ENCODE data around the gene DNAH3. TPM values are rescaled to one million over a fixed set of nuclear protein-coding genes. Genes with fewer than 3 reads are reported as not detected.

DNAH3 gene
- total and polyA plus RNA-seq, 2 of the 13 experiments (the other 11 are each of a cell fraction or from before 2014, with no cell fraction given), result 0.07 to 0.08 TPM

- Histone ChIP-seq H3K27me3 (ENCODE audit: control insufficient read depth in 1 of 2, insufficient read depth in 2 of 2, low read length in 2 of 2) (peaks cover 2 to 18% of the 10 kb centered on the region in 2 experiments; a peak in 2 of 5 replicates), H3K36me3 (replicated peaks in 1 of 2; ENCODE audit: control insufficient read depth in 1 of 2, insufficient read depth in 2 of 2, low read length in 2 of 2) (no peaks in the 10 kb centered on the region), H4K20me1 (ENCODE audit: insufficient read depth, low read length) (no peaks in the 10 kb centered on the region), H3K4me3 (replicated peaks in 1 of 3; ENCODE audit: insufficient read depth in 1 of 3, low read depth in 2 of 3, low read length in 3 of 3) (peak overlapping the region; percentile 79 to 88 (median 80)), H3K4me1 (ENCODE audit: insufficient read depth, low read length) (peaks cover 33% of the 10 kb centered on the region), H3K9ac (ENCODE audit: insufficient read depth, low read depth, low read length) (no peak overlapping the region), H3K4me2 (ENCODE audit: low read depth, low read length) (peak overlapping the region; percentile 98), H3K9me3 (ENCODE audit: low read length) (no peaks in the 10 kb centered on the region), H3K79me2 (ENCODE audit: insufficient read depth, low read length) (no peaks in the 10 kb centered on the region), H3K27ac (ENCODE audit: extremely low read length, insufficient read depth, low read length) (no peak overlapping the region), H2AFZ (ENCODE audit: low read length) (no peak overlapping the region)
- ATAC-seq, result peak; percentile 14; the same call in 2 of the 3 replicates
- no peak for DNase-seq (ENCODE audit: low spot score)
- POLR2A ChIA-PET, result interaction anchor here (1.1 to 1.8 kb wide), 3 partner anchors 28 to 141 kb away, joined by 5 to 12 read pairs (median 5); no protein-coding TSS in a partner anchor
- 44% methylated on average over 25 of the region's 27 CpGs for WGBS (ENCODE audit: low lambda C conversion rate)
- in situ Hi-C loops (cut with HindIII; ENCODE audit: extremely low pct_ligation_motif_present, low pct_unique_long_range_greater_than_20kb), result loop anchor here (5.0 to 25.0 kb wide), 3 partner anchors 143 to 1178 kb away; no protein-coding TSS in a partner anchor
- intact Hi-C loops (cut with micrococcal nuclease; ENCODE audit: unreplicated experiment), result loop anchor here (5.0 to 10.0 kb wide), 2 partner anchors 188 to 395 kb away; no protein-coding TSS in a partner anchor
- CTCF ChIA-PET (ENCODE audit: low intra/inter-chr PET ratio, low total read pairs), result interaction anchor here (4.0 kb wide), 1 partner anchor 141 kb away, joined by 60 read pairs; no protein-coding TSS in a partner anchor
- BruUV-seq (replicated peaks), result TSS peak; percentile 38
- FAIRE-seq, result no peak
- no peak for TF ChIP-seq RARG (CRISPR knock-in tag; IDR thresholded peaks at IDR 0.05; ENCODE audit: low read depth)
- no peak for TF ChIP-seq ZFP90 (CRISPR knock-in tag; IDR thresholded peaks at IDR 0.05; ENCODE audit: borderline replicate concordance)
- TF ChIP-seq TAF1 (CRISPR knock-in tag; IDR thresholded peaks at IDR 0.05), result no peak
- no peak for TF ChIP-seq ZBTB39 (CRISPR knock-in tag; IDR thresholded peaks at IDR 0.05)
- TF ChIP-seq KLF15 (CRISPR knock-in tag; IDR thresholded peaks at IDR 0.05; ENCODE audit: borderline replicate concordance), result no peak
- TF ChIP-seq ZBTB7A (CRISPR knock-in tag; IDR thresholded peaks at IDR 0.05), result 0 out of 2 replicates have a peak, but pooled peaks have one; percentile 41
- no peak for TF ChIP-seq HNF4A (CRISPR knock-in tag; IDR thresholded peaks at IDR 0.05)
- TF ChIP-seq ATF7 (IDR thresholded peaks at IDR 0.05), result no peak
- TF ChIP-seq ATF7 (CRISPR knock-in tag; IDR thresholded peaks at IDR 0.05), result peak; percentile 35; the same call in 1 of the 2 replicates
- TF ChIP-seq KMT2A (CRISPR knock-in tag; IDR thresholded peaks at IDR 0.05), result no peak
- no peak for TF ChIP-seq KDM3A (CRISPR knock-in tag; IDR thresholded peaks at IDR 0.05; ENCODE audit: low read depth)
- no peak for TF ChIP-seq POLR2AphosphoS2 (IDR thresholded peaks at IDR 0.05; ENCODE audit: low read depth, low read length)
- TF ChIP-seq, protein P1, sequence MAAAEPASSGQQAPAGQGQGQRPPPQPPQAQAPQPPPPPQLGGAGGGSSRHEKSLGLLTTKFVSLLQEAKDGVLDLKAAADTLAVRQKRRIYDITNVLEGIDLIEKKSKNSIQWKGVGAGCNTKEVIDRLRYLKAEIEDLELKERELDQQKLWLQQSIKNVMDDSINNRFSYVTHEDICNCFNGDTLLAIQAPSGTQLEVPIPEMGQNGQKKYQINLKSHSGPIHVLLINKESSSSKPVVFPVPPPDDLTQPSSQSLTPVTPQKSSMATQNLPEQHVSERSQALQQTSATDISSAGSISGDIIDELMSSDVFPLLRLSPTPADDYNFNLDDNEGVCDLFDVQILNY (CRISPR knock-in tag; conservative IDR thresholded peaks at IDR 0.05), result no peak
- TF ChIP-seq RXRA (CRISPR knock-in tag; IDR thresholded peaks at IDR 0.05), result no peak
Observed at GRCh38 chr16:21159281-21159951, 8.8 kb upstream of the DNAH3 start.

Measured in HepG2 (cell line).